HepG2 (cell line): ENCODE measurements around the gene ATP2A3. TPM values are rescaled to one million over a fixed set of nuclear protein-coding genes. Genes with fewer than 3 reads are reported as not detected.

Experiments
- ATAC-seq: fragments of 200-7000 bp; cut with Tn5 transposase; 3 replicates; pipeline ENCODE4 v1.9.1; 2020; ENCODE audit warnings: mild to moderate bottlenecking, moderate library complexity
- BruUV-seq: library from RNA; stranded (reverse); fragments of 400-500 nt; replicated peaks from 2 replicates; lab custom pipeline; 2021; lab: Mats Ljungman, UMichigan
- CTCF ChIA-PET: fragments of 300-600 bp; formaldehyde crosslinking; extraction: SDS; loops from one replicate; lab custom pipeline; 2021; ENCODE audit warnings: low total read pairs, inconsistent platforms, low intra/inter-chr PET ratio; lab: Yijun Ruan, JAX
- POLR2A ChIA-PET: fragments of 350-600 bp; sonication (Branson Sonifier 250); formaldehyde crosslinking; loops from one replicate; lab custom pipeline; 2020; ENCODE audit warnings: antibody characterized with exemption, inconsistent platforms; lab: Yijun Ruan, JAX
- DNase-seq: peaks from one replicate; pipeline ENCODE4 v3.0.0-alpha.2; 2015; ENCODE audit warnings: low spot score
- FAIRE-seq: peaks from 3 replicates; lab custom pipeline; 2011; peaks lifted over from hg19 to GRCh38; lab: Jason Lieb, UNC
- H2AFZ ChIP-seq: one replicate; pipeline ENCODE4 v1.6.1; 2011; ENCODE audit warnings: low read length, inconsistent platforms
- H3K27ac ChIP-seq: fragments of 300-600 bp; 3 replicates; pipeline ENCODE4 v1.8.0; 2011; ENCODE audit warnings: mixed run types, mild to moderate bottlenecking, mixed read lengths, low read length, inconsistent platforms; ENCODE audit not compliant: insufficient read depth; ENCODE audit errors: extremely low read length
- H3K27me3 ChIP-seq, 2 experiments: fragments of 200-600 bp in 1 of 2; 2 replicates in 1 of 2; 3 replicates in 1 of 2; pipeline versions ENCODE4 v1.6.0 to v1.8.0; 2011; ENCODE audit warnings: low read length in 2 of 2, mild to moderate bottlenecking in 2 of 2, moderate library complexity in 2 of 2, inconsistent platforms in 1 of 2; ENCODE audit not compliant: insufficient read depth in 2 of 2, control insufficient read depth in 1 of 2
- H3K36me3 ChIP-seq, 2 experiments: fragments of 200-600 bp in 1 of 2; replicated peaks in 1 of 2; 2 replicates in 1 of 2; 3 replicates in 1 of 2; pipeline versions ENCODE4 v1.5.1 to v1.8.0; 2011; ENCODE audit warnings: low read length in 2 of 2, inconsistent platforms in 1 of 2; ENCODE audit not compliant: insufficient read depth in 2 of 2, control insufficient read depth in 1 of 2
- H3K4me1 ChIP-seq: 2 replicates; pipeline ENCODE4 v1.5.1; 2012; ENCODE audit warnings: low read length, inconsistent platforms; ENCODE audit not compliant: insufficient read depth
- H3K4me2 ChIP-seq: 2 replicates; pipeline ENCODE4 v1.6.0; 2011; ENCODE audit warnings: low read depth, low read length, inconsistent platforms
- H3K4me3 ChIP-seq, 3 experiments: fragments of 200-600 bp in 1 of 3; sonication (generic), shearing (Covaris generic) in 1 of 3; replicated peaks in 1 of 3; 2 replicates each; pipeline ENCODE4 v1.5.1; 2011 to 2016; ENCODE audit warnings: low read length in 3 of 3, inconsistent platforms in 2 of 3, low read depth in 2 of 3, mild to moderate bottlenecking in 2 of 3, control low read depth in 1 of 3, mixed read lengths in 1 of 3; ENCODE audit not compliant: insufficient read depth in 1 of 3
- H3K79me2 ChIP-seq: one replicate; pipeline ENCODE4 v1.6.1; 2011; ENCODE audit warnings: low read length, inconsistent platforms; ENCODE audit not compliant: insufficient read depth
- H3K9ac ChIP-seq: 2 replicates; pipeline ENCODE4 v1.6.0; 2011; ENCODE audit warnings: mild to moderate bottlenecking, low read depth, low read length, inconsistent platforms; ENCODE audit not compliant: insufficient read depth
- H3K9me3 ChIP-seq: 2 replicates; pipeline ENCODE4 v1.5.1; 2012; ENCODE audit warnings: mild to moderate bottlenecking, low read length
- H4K20me1 ChIP-seq: 2 replicates; pipeline ENCODE4 v1.6.0; 2011; ENCODE audit warnings: inconsistent platforms, mild to moderate bottlenecking, low read length, moderate library complexity; ENCODE audit not compliant: insufficient read depth
- CC2D1A ChIP-seq: sonication (generic); formaldehyde crosslinking; IDR thresholded peaks from 2 replicates; pipeline ENCODE4 v1.8.1; 2023; ENCODE audit warnings: mild to moderate bottlenecking, missing genetic modification reagents
- EEA1 ChIP-seq: sonication (generic); formaldehyde crosslinking; IDR thresholded peaks from 2 replicates; pipeline ENCODE4 v1.5.1; 2020; ENCODE audit warnings: mild to moderate bottlenecking, missing genetic modification reagents, borderline replicate concordance
- FLYWCH1 ChIP-seq: sonication (generic); formaldehyde crosslinking; IDR thresholded peaks from 2 replicates; pipeline ENCODE4 v1.8.1; 2023; ENCODE audit warnings: mild to moderate bottlenecking, missing genetic modification reagents
- GATA4 ChIP-seq: sonication (generic); IDR thresholded peaks from 2 replicates; pipeline ENCODE4 v1.6.1; 2016; ENCODE audit warnings: antibody characterized with exemption, low read depth, borderline replicate concordance
- IKZF5 ChIP-seq: IDR thresholded peaks from 2 replicates; pipeline ENCODE4 v1.6.1; 2018; ENCODE audit warnings: missing genetic modification reagents, mild to moderate bottlenecking, missing compliant biosample characterization
- MATR3 ChIP-seq: sonication (generic); formaldehyde crosslinking; IDR thresholded peaks from 2 replicates; pipeline ENCODE4 v1.4.0; 2020; ENCODE audit warnings: missing genetic modification reagents
- MLXIP ChIP-seq: sonication (generic); formaldehyde crosslinking; IDR thresholded peaks from 2 replicates; pipeline ENCODE4 v1.9.0; 2021; ENCODE audit warnings: missing genetic modification reagents, borderline replicate concordance
- NFE2L1 ChIP-seq: sonication (generic); formaldehyde crosslinking; IDR thresholded peaks from 2 replicates; pipeline ENCODE4 v1.4.0; 2020; ENCODE audit warnings: missing genetic modification reagents, mild to moderate bottlenecking, borderline replicate concordance
- PRPF4 ChIP-seq: fragments of 200-400 bp; formaldehyde crosslinking; IDR thresholded peaks from 2 replicates; pipeline ENCODE4 v1.6.1; 2016; ENCODE audit warnings: low read length, low read depth; ENCODE audit not compliant: poor library complexity, severe bottlenecking
- TBX2 ChIP-seq: sonication (generic); formaldehyde crosslinking; IDR thresholded peaks from 2 replicates; pipeline ENCODE4 v1.5.0; 2020; ENCODE audit warnings: missing genetic modification reagents, mild to moderate bottlenecking, borderline replicate concordance
- USF2 ChIP-seq, 2 experiments: sonication (generic) in 1 of 2; formaldehyde crosslinking in 1 of 2; IDR thresholded peaks; 2 replicates each; pipeline versions ENCODE4 v1.5.1 to v1.6.1; 2011 to 2020; ENCODE audit warnings: borderline replicate concordance in 1 of 2, low read depth in 1 of 2, low read length in 1 of 2, mild to moderate bottlenecking in 1 of 2, missing genetic modification reagents in 1 of 2, moderate library complexity in 1 of 2
- ZBTB38 ChIP-seq: sonication (generic); formaldehyde crosslinking; IDR thresholded peaks from 2 replicates; pipeline ENCODE4 v1.5.1; 2020; ENCODE audit warnings: mild to moderate bottlenecking, missing genetic modification reagents
- WGBS: methylation state at CpG from one replicate; pipeline ENCODE4 v1.1.6; 2017; ENCODE audit warnings: low lambda C conversion rate; 5-methylcytosine and 5-hydroxymethylcytosine counted together
- in situ Hi-C: cut with HindIII; loops from 2 replicates; pipeline ENCODE4 v1.10.0; 2017; ENCODE audit warnings: low pct_unique_long_range_greater_than_20kb; ENCODE audit not compliant: extremely low pct_ligation_motif_present
- intact Hi-C: fragments of 100-400 bp; cut with micrococcal nuclease; formaldehyde crosslinking; loops from one replicate; pipeline ENCODE4 v1.10.0; 2022; ENCODE audit not compliant: unreplicated experiment
- polyA plus RNA-seq, 8 experiments: library from polyadenylated mRNA; depleted of rRNA in 3 of 8; stranded (reverse) in 7 of 8; unstranded in 1 of 8; fragments of >200 nt; fragmentation: Illumina TruSeq in 4 of 8; extraction: Trizol in 4 of 8; gene quantifications; 2 replicates each; pipeline versions ENCODE4 v1.2.1 to v1.2.3, GENCODE V29; 2011 to 2016; ENCODE audit warnings: low read depth in 4 of 8, missing spikeins in 1 of 8, mixed read lengths in 1 of 8; ENCODE audit not compliant: insufficient read depth in 1 of 8
- total RNA-seq, 5 experiments: library from RNA; depleted of rRNA; stranded (reverse); fragments of >200 nt; fragmentation: Illumina TruSeq; extraction: Trizol; gene quantifications; 2 replicates each; pipeline ENCODE4 v1.2.3, GENCODE V29; 2016; ENCODE audit warnings: low read depth in 1 of 5

Gene ATP2A3
- total and polyA plus RNA-seq, 2 of the 13 experiments (the other 11 are each of a cell fraction or from before 2014, with no cell fraction given): 0.07 TPM; not detected in 1

GRCh38 chr17:4003131-4003500 is 38.9 kb upstream of the ATP2A3 start:
- ChIA-PET CTCF (interaction anchor here (3.7 kb wide), 1 partner anchor 68 kb away, joined by 37 read pairs; no protein-coding TSS in a partner anchor), POLR2A (interaction anchor here (1.1 kb wide), 1 partner anchor 11 kb away, joined by 3 read pairs; no protein-coding TSS in a partner anchor)
- H3K9ac ChIP-seq: no peak overlapping the region
- H4K20me1 ChIP-seq: no peaks in the 10 kb centered on the region
- DNase-seq: no peak
- peak overlapping the region; percentile 68 for H3K27ac ChIP-seq
- H3K27me3 ChIP-seq: no peaks in the 10 kb centered on the region
- peak overlapping the region; percentile 81; the same call in 1 of the 2 replicates for H3K4me2 ChIP-seq
- no peak for ATAC-seq
- in situ Hi-C loops: loop anchor here (5.0 kb wide), 1 partner anchor 66 kb away; no protein-coding TSS in a partner anchor
- BruUV-seq: no TSS peak
- 96% methylated on average over 15 of the region's 21 CpGs for WGBS
- H3K79me2 ChIP-seq: no peaks in the 10 kb centered on the region
- H3K4me3 ChIP-seq: no peak overlapping the region
- no peak overlapping the region for H2AFZ ChIP-seq
- peaks cover 2 to 17% of the 10 kb centered on the region in 2 experiments; a peak in 4 of 5 replicates for H3K36me3 ChIP-seq
- H3K9me3 ChIP-seq: no peaks in the 10 kb centered on the region
- intact Hi-C loops: no loop called here
- peaks cover 32% of the 10 kb centered on the region for H3K4me1 ChIP-seq
- no peak for FAIRE-seq
- TF ChIP-seq CC2D1A: 0 out of 2 replicates have a peak, but pooled peaks have one; percentile 39
- 0 out of 2 replicates have a peak, but pooled peaks have one; percentile 49 for TF ChIP-seq EEA1 (CRISPR knock-in tag)
- no peak for TF ChIP-seq NFE2L1 (CRISPR knock-in tag)
- TF ChIP-seq FLYWCH1 (CRISPR knock-in tag): no peak
- 0 out of 2 replicates have a peak, but pooled peaks have one; percentile 4 for TF ChIP-seq TBX2 (CRISPR knock-in tag)
- no peak for TF ChIP-seq USF2 (IDR thresholded peaks at IDR 0.05; ENCODE audit: low read depth, low read length)
- TF ChIP-seq USF2 (CRISPR knock-in tag; IDR thresholded peaks at IDR 0.05; ENCODE audit: borderline replicate concordance): no peak
- TF ChIP-seq GATA4: no peak
- TF ChIP-seq MATR3 (CRISPR knock-in tag): no peak
- TF ChIP-seq ZBTB38 (CRISPR knock-in tag): peak; percentile 99
- 0 out of 2 replicates have a peak, but pooled peaks have one; percentile 2 for TF ChIP-seq IKZF5 (CRISPR knock-in tag)
- no peak for TF ChIP-seq MLXIP
- TF ChIP-seq PRPF4: peak; percentile 84
